ENCODE results near the gene TLL1.

- TF ChIP-seq EP300 (IDR thresholded peaks at IDR 0.05) = no peak
- TF ChIP-seq CTCF (IDR thresholded peaks at IDR 0.05) = no peak
- TF ChIP-seq POLR2A (IDR thresholded peaks at IDR 0.05) = no peak
Measured at GRCh38 chr4:166134285-166134684, 261.2 kb downstream of the TLL1 start.
